H1 (cell line): Measurements from ENCODE around the gene CEP76. TPM values are rescaled to one million over a fixed set of nuclear protein-coding genes. Genes with fewer than 3 reads are reported as not detected.

Experiments
- CTCF ChIA-PET: fragments of 300-600 bp; sonication (Branson Sonifier 250); formaldehyde crosslinking; loops from one replicate; lab custom pipeline; 2021; ENCODE audit not compliant: partially characterized antibody; lab: Charles Lee
- POLR2A ChIA-PET: fragments of 300-600 bp; sonication (Branson Sonifier 250); formaldehyde crosslinking; loops from one replicate; lab custom pipeline; 2021; ENCODE audit warnings: inconsistent platforms; ENCODE audit not compliant: partially characterized antibody; lab: Charles Lee
- DNase-seq, 2 experiments: peaks; one replicate each; pipeline versions ENCODE4 v3.0.0 to v3.0.0-alpha.2; 2010 to 2022; ENCODE audit warnings: low spot score in 2 of 2, low read depth in 1 of 2, mixed read lengths in 1 of 2
- FAIRE-seq: peaks from 2 replicates; lab custom pipeline; 2011; peaks lifted over from hg19 to GRCh38; lab: Jason Lieb, UNC
- H2AFZ ChIP-seq: 2 replicates; pipeline ENCODE4 v1.8.1; 2012; ENCODE audit warnings: low read length, inconsistent platforms
- H2AK5ac ChIP-seq: 2 replicates; pipeline ENCODE4 v1.6.1; 2013; ENCODE audit warnings: low read depth, low read length
- H2BK120ac ChIP-seq: replicated peaks from 2 replicates; pipeline ENCODE3; 2013; ENCODE audit warnings: low read depth, low read length, inconsistent platforms
- H2BK12ac ChIP-seq: 2 replicates; pipeline ENCODE4 v1.6.1; 2013; ENCODE audit warnings: low read depth, low read length
- H2BK15ac ChIP-seq: 2 replicates; pipeline ENCODE4 v1.6.1; 2013; ENCODE audit warnings: low read length
- H2BK20ac ChIP-seq: 2 replicates; pipeline ENCODE4 v1.6.1; 2013; ENCODE audit warnings: low read length
- H2BK5ac ChIP-seq: 2 replicates; pipeline ENCODE4 v1.6.1; 2013; ENCODE audit warnings: low read depth, low read length
- H3K14ac ChIP-seq: 2 replicates; pipeline ENCODE4 v1.6.1; 2013; ENCODE audit warnings: inconsistent platforms; ENCODE audit not compliant: insufficient read length
- H3K18ac ChIP-seq: 2 replicates; pipeline ENCODE4 v1.6.1; 2013; ENCODE audit warnings: low read length; ENCODE audit errors: extremely low read depth
- H3K23ac ChIP-seq: 2 replicates; pipeline ENCODE4 v1.6.1; 2013; ENCODE audit warnings: inconsistent platforms; ENCODE audit not compliant: insufficient read length
- H3K23me2 ChIP-seq: 2 replicates; pipeline ENCODE4 v1.6.1; 2013; ENCODE audit warnings: low read depth, low read length
- H3K27ac ChIP-seq: 2 replicates; pipeline ENCODE4 v1.6.1; 2011; ENCODE audit warnings: low read depth, low read length, inconsistent platforms
- H3K27me3 ChIP-seq, 4 experiments: replicated peaks in 1 of 4; 1 replicate in 1 of 4; 2 replicates in 3 of 4; pipeline versions ENCODE4 v1.6.1 to v1.8.1; 2011 to 2013; ENCODE audit warnings: low read length in 3 of 4, mild to moderate bottlenecking in 3 of 4, inconsistent platforms in 2 of 4, mixed read lengths in 2 of 4, moderate library complexity in 1 of 4; ENCODE audit not compliant: control insufficient read depth in 3 of 4, insufficient read depth in 3 of 4; ENCODE audit errors: extremely low read depth in 1 of 4
- H3K36me3 ChIP-seq, 4 experiments: 2 replicates each; pipeline versions ENCODE4 v1.6.1 to v1.8.1; 2011 to 2013; ENCODE audit warnings: mild to moderate bottlenecking in 4 of 4, low read length in 3 of 4, moderate library complexity in 2 of 4, control low read depth in 1 of 4, inconsistent platforms in 1 of 4; ENCODE audit not compliant: insufficient read depth in 4 of 4, control insufficient read depth in 2 of 4
- H3K4ac ChIP-seq: replicated peaks from 2 replicates; pipeline ENCODE3; 2013; ENCODE audit warnings: low read length, low read depth, mixed read lengths, inconsistent platforms; ENCODE audit not compliant: insufficient read length
- H3K4me1 ChIP-seq, 4 experiments: replicated peaks in 1 of 4; 1 replicate in 1 of 4; 2 replicates in 3 of 4; pipeline versions ENCODE4 v1.6.1 to v1.8.1; 2011 to 2013; ENCODE audit warnings: low read length in 3 of 4, inconsistent platforms in 2 of 4, mixed read lengths in 1 of 4; ENCODE audit not compliant: insufficient read depth in 4 of 4, control insufficient read depth in 3 of 4
- H3K4me2 ChIP-seq, 2 experiments: 2 replicates each; pipeline versions ENCODE4 v1.6.1 to v1.8.1; 2011 to 2013; ENCODE audit warnings: low read depth in 2 of 2, low read length in 2 of 2, control low read depth in 1 of 2, inconsistent platforms in 1 of 2, mild to moderate bottlenecking in 1 of 2; ENCODE audit not compliant: insufficient read depth in 1 of 2
- H3K4me3 ChIP-seq, 4 experiments: fragments of 200-600, 300-600 bp in 1 of 4; sonication (generic), shearing (Covaris generic), sonication (Bioruptor Twin) in 1 of 4; 2 replicates each; pipeline versions ENCODE4 v1.5.1 to v1.8.1; 2011 to 2016; ENCODE audit warnings: low read length in 4 of 4, low read depth in 3 of 4, control low read depth in 2 of 4, inconsistent platforms in 2 of 4, mild to moderate bottlenecking in 2 of 4, mixed read lengths in 1 of 4, moderate library complexity in 1 of 4; ENCODE audit not compliant: insufficient read depth in 2 of 4; ENCODE audit errors: extremely low read depth in 1 of 4
- H3K56ac ChIP-seq: replicated peaks from 2 replicates; pipeline ENCODE3; 2013; ENCODE audit warnings: low read depth, mild to moderate bottlenecking, mixed read lengths, low read length, inconsistent platforms; ENCODE audit not compliant: insufficient read length
- H3K79me1 ChIP-seq: 2 replicates; pipeline ENCODE4 v1.6.1; 2013; ENCODE audit warnings: low read depth, low read length, control low read depth
- H3K79me2 ChIP-seq, 2 experiments: 2 replicates each; pipeline versions ENCODE4 v1.6.1 to v1.8.1; 2012 to 2013; ENCODE audit warnings: low read length in 2 of 2, mild to moderate bottlenecking in 2 of 2, inconsistent platforms in 1 of 2; ENCODE audit not compliant: insufficient read depth in 2 of 2, control insufficient read depth in 1 of 2
- H3K9ac ChIP-seq, 4 experiments: replicated peaks in 1 of 4; 1 replicate in 1 of 4; 2 replicates in 3 of 4; pipeline versions ENCODE4 v1.6.1 to v1.8.1; 2011 to 2013; ENCODE audit warnings: low read depth in 3 of 4, low read length in 3 of 4, control low read depth in 2 of 4, mild to moderate bottlenecking in 2 of 4, moderate library complexity in 2 of 4, inconsistent platforms in 1 of 4; ENCODE audit errors: extremely low read depth in 1 of 4
- H3K9me3 ChIP-seq, 2 experiments: 2 replicates each; pipeline versions ENCODE4 v1.6.1 to v1.8.1; 2012 to 2013; ENCODE audit warnings: mild to moderate bottlenecking in 2 of 2, moderate library complexity in 2 of 2, control low read depth in 1 of 2, inconsistent platforms in 1 of 2, low read depth in 1 of 2, low read length in 1 of 2, mixed read lengths in 1 of 2; ENCODE audit not compliant: insufficient read depth in 2 of 2
- H4K20me1 ChIP-seq, 2 experiments: replicated peaks in 1 of 2; 2 replicates each; pipeline versions ENCODE3 to v1.8.1; 2011 to 2013; ENCODE audit warnings: inconsistent platforms in 2 of 2, low read length in 2 of 2, mild to moderate bottlenecking in 1 of 2; ENCODE audit not compliant: insufficient read depth in 2 of 2, control insufficient read depth in 1 of 2
- H4K5ac ChIP-seq: 2 replicates; pipeline ENCODE4 v1.6.1; 2013; ENCODE audit warnings: low read length, low read depth, mixed read lengths, inconsistent platforms; ENCODE audit not compliant: insufficient read length
- H4K8ac ChIP-seq: 2 replicates; pipeline ENCODE4 v1.8.0; 2013; ENCODE audit warnings: mild to moderate bottlenecking, moderate library complexity, low read length, inconsistent platforms; ENCODE audit not compliant: insufficient read depth; ENCODE audit errors: extremely low read depth
- H4K91ac ChIP-seq: replicated peaks from 2 replicates; pipeline ENCODE3; 2013; ENCODE audit warnings: low read length, mixed read lengths, inconsistent platforms; ENCODE audit not compliant: insufficient read length
- ASH2L ChIP-seq: fragments of 200-600, 300-600 bp; sonication (generic); IDR thresholded peaks from one replicate; pipeline ENCODE4 v1.7.1; 2017; ENCODE audit warnings: low read length
- BACH1 ChIP-seq: IDR thresholded peaks from 2 replicates; pipeline ENCODE4 v1.6.1; 2012; ENCODE audit warnings: low read length, improper control_type of control experiment
- EZH2 ChIP-seq: fragments of 200-600 bp; sonication (generic); IDR thresholded peaks from 2 replicates; pipeline ENCODE4 v1.7.1; 2012; ENCODE audit warnings: low read depth, mild to moderate bottlenecking, moderate library complexity, low read length, inconsistent platforms; ENCODE audit not compliant: severe bottlenecking
- KDM1A ChIP-seq: fragments of 200-600, 300-600 bp; sonication (generic); IDR thresholded peaks from 2 replicates; pipeline ENCODE4 v1.7.1; 2016; ENCODE audit warnings: mild to moderate bottlenecking, low read length, borderline replicate concordance
- MAX ChIP-seq: IDR thresholded peaks from 2 replicates; pipeline ENCODE4 v1.6.1; 2012; ENCODE audit warnings: inconsistent platforms
- RBBP5 ChIP-seq: IDR thresholded peaks from 2 replicates; pipeline ENCODE4 v1.7.1; 2012; ENCODE audit warnings: low read depth, mild to moderate bottlenecking, inconsistent platforms, low read length, moderate library complexity, borderline replicate concordance
- SP2 ChIP-seq: IDR thresholded peaks from 2 replicates; pipeline ENCODE4 v1.6.1; 2012; ENCODE audit warnings: mild to moderate bottlenecking, low read length, inconsistent platforms
- SUZ12 ChIP-seq: fragments of 200-600 bp; sonication (generic); IDR thresholded peaks from 2 replicates; pipeline ENCODE4 v1.6.1; 2012; ENCODE audit warnings: mild to moderate bottlenecking, inconsistent platforms, low read length, moderate library complexity, mixed read lengths
- WGBS, 2 experiments: shearing (Covaris generic) in 1 of 2; methylation state at CpG; one replicate each; pipeline versions ENCODE4 v1.1.6 to v1.1.7; 2013 to 2015; ENCODE audit warnings: low lambda C conversion rate in 2 of 2, mixed read lengths in 2 of 2, inconsistent platforms in 1 of 2, low coverage in 1 of 2, missing lambda C conversion rate in 1 of 2; ENCODE audit not compliant: insufficient replicate concordance in 2 of 2, insufficient coverage in 1 of 2, insufficient read length in 1 of 2; ENCODE audit errors: extremely low coverage in 1 of 2, missing lambda C conversion rate in 1 of 2; 5-methylcytosine and 5-hydroxymethylcytosine counted together
- polyA plus RNA-seq, 7 experiments: library from polyadenylated mRNA; depleted of rRNA in 3 of 7; stranded (reverse) in 5 of 7; unstranded in 2 of 7; fragments of >200 nt in 5 of 7; fragments of 200-250 nt in 2 of 7; gene quantifications; 1 replicate in 5 of 7; 2 replicates in 1 of 7; 4 replicates in 1 of 7; pipeline versions ENCODE4 v1.2.1 to v1.2.3, GENCODE V29; 2011 to 2013; ENCODE audit warnings: missing spikeins in 2 of 7, mixed read lengths in 2 of 7
- total RNA-seq: library from RNA; stranded (reverse); fragmentation: NEBNext Ultra II Directional; extraction: Animal tissue kit (Norgen Biotek cat#: 25700); gene quantifications from 2 replicates; pipeline ENCODE4 v1.2.1, GENCODE V29; 2021

Gene CEP76
- total and polyA plus RNA-seq, 2 of the 8 experiments (the other 6 are each of a cell fraction or from before 2014, with no cell fraction given), result 9.0 to 18.1 TPM

GRCh38 chr18:12656938-12657683 lies 45.4 kb downstream of the CEP76 start:
- Histone ChIP-seq H2BK12ac (no peak overlapping the region), H3K27ac (no peak overlapping the region), H2AFZ (no peak overlapping the region)

More at GRCh38 chr18:12656938-12657683, 45.4 kb downstream of the CEP76 start:
- H3K4me3 ChIP-seq, result peak overlapping the region; percentile 61 to 90 (median 74)
- no peak overlapping the region for H4K91ac ChIP-seq
- H3K23me2 ChIP-seq, result no peaks in the 10 kb centered on the region; the same call in 1 of the 2 replicates
- no peak overlapping the region for H3K23ac ChIP-seq
- peaks cover 0 to 1% of the 10 kb centered on the region in 2 experiments for H4K20me1 ChIP-seq
- ChIA-PET POLR2A (interaction anchor here (1.4 kb wide), 1 partner anchor 249 kb away, joined by 3 read pairs; the partner anchor contains the start of gene PRELID3A), CTCF (no interaction called here)
- peak overlapping the region; percentile 70 to 88 for H3K4me2 ChIP-seq
- no peak overlapping the region for H3K18ac ChIP-seq
- no peaks in the 10 kb centered on the region for H3K79me1 ChIP-seq
- H3K9me3 ChIP-seq, result no peaks in the 10 kb centered on the region
- no peak overlapping the region for H3K14ac ChIP-seq
- H2BK5ac ChIP-seq, result no peak overlapping the region
- peaks cover 0 to 33% of the 10 kb centered on the region in 2 experiments; a peak in 2 of 4 replicates for H3K79me2 ChIP-seq
- H2AK5ac ChIP-seq, result no peak overlapping the region
- H2BK15ac ChIP-seq, result no peak overlapping the region
- H3K56ac ChIP-seq, result no peak overlapping the region
- no peak overlapping the region for H3K4ac ChIP-seq
- peaks cover 0 to 5% (median 2%) of the 10 kb centered on the region in 4 experiments; a peak in 3 of 7 replicates for H3K4me1 ChIP-seq
- no peak overlapping the region for H2BK120ac ChIP-seq
- peaks cover 0 to 12% (median 5%) of the 10 kb centered on the region in 4 experiments; a peak in 5 of 7 replicates for H3K27me3 ChIP-seq
- 5% methylated on average over 42 of the region's 89 CpGs; no CpG with 5 or more reads in 1 of the 2 experiments for WGBS, 2 experiments
- H3K36me3 ChIP-seq, result no peaks in the 10 kb centered on the region
- FAIRE-seq (no peak), DNase-seq (peak in 1 of 2 experiments; percentile 54)
- no peak overlapping the region for H4K5ac ChIP-seq
- peak overlapping the region; percentile 51 for H4K8ac ChIP-seq
- H3K9ac ChIP-seq, result peak overlapping the region in 2 of 4 experiments; percentile 48 to 82; a peak in 1 of 7 replicates
- peak; percentile 66; the same call in 1 of the 2 replicates for TF ChIP-seq SUZ12
- TF ChIP-seq EZH2, result peak; percentile 53
- TF ChIP-seq ASH2L, result peak; percentile 61
- TF ChIP-seq SP2, result no peak
- no peak for TF ChIP-seq KDM1A
- TF ChIP-seq MAX, result 0 out of 2 replicates have a peak, but pooled peaks have one; percentile 56
- TF ChIP-seq RBBP5, result peak; percentile 71; the same call in 1 of the 2 replicates
- TF ChIP-seq BACH1, result peak; percentile 50; the same call in 1 of the 2 replicates
- H2BK20ac ChIP-seq, result no peak overlapping the region
